A549 (cell line): ENCODE results near the gene NRAP. TPM values are rescaled to one million over a fixed set of nuclear protein-coding genes. Genes with fewer than 3 reads are reported as not detected.

ENCODE experiments used
- ATAC-seq, 2 experiments: fragments of 200-7000 bp in 1 of 2; fragments of >200 bp in 1 of 2; cut with Nextera tagmentation in 1 of 2; cut with Tn5 transposase in 1 of 2; 3 replicates each; pipeline versions ENCODE4 v1.8.0 to v1.9.1; 2018 to 2020; ENCODE audit warnings: mild to moderate bottlenecking in 1 of 2, moderate library complexity in 1 of 2
- CTCF ChIA-PET: fragments of 300-600 bp; sonication (Branson Sonifier 250); formaldehyde crosslinking; extraction: SDS; loops from one replicate; lab custom pipeline; 2021; ENCODE audit warnings: antibody characterized with exemption, inconsistent platforms; lab: Yijun Ruan, JAX
- POLR2A ChIA-PET: fragments of 350-600 bp; formaldehyde crosslinking; extraction: SDS; loops from one replicate; lab custom pipeline; 2021; ENCODE audit warnings: antibody characterized with exemption, inconsistent platforms; lab: Yijun Ruan, JAX
- DNase-seq, 2 experiments: peaks; one replicate each; pipeline versions ENCODE4 v3.0.0 to v3.0.0-alpha.2; 2011 to 2016; ENCODE audit warnings: low read depth in 1 of 2, low spot score in 1 of 2
- FAIRE-seq: peaks from 2 replicates; lab custom pipeline; 2011; peaks lifted over from hg19 to GRCh38; lab: Jason Lieb, UNC
- H3K27ac ChIP-seq, 2 experiments: fragments of >200 bp; sonication (Bioruptor Twin); formaldehyde crosslinking; 3 replicates each; pipeline ENCODE4 v1.5.1; 2016 to 2017
- H3K4me1 ChIP-seq: fragments of >200 bp; sonication (Bioruptor Twin); formaldehyde crosslinking; 3 replicates; pipeline ENCODE4 v1.6.1; 2016
- H3K4me2 ChIP-seq: fragments of >200 bp; sonication (Bioruptor Twin); formaldehyde crosslinking; 3 replicates; pipeline ENCODE4 v1.6.1; 2016
- H3K4me3 ChIP-seq: fragments of >200 bp; sonication (Bioruptor Twin); formaldehyde crosslinking; 3 replicates; pipeline ENCODE4 v1.5.1; 2016
- H3K9me3 ChIP-seq: fragments of >200 bp; sonication (Bioruptor Twin); formaldehyde crosslinking; 3 replicates; pipeline ENCODE4 v1.6.1; 2016
- CBX2 ChIP-seq: fragments of 200-600 bp; sonication (generic); IDR thresholded peaks from 2 replicates; pipeline ENCODE4 v1.6.1; 2016; ENCODE audit warnings: low read depth, mild to moderate bottlenecking, borderline replicate concordance
- CBX8 ChIP-seq: fragments of 200-600 bp; sonication (generic); IDR thresholded peaks from 2 replicates; pipeline ENCODE4 v1.6.1; 2016
- CHD2 ChIP-seq: fragments of 150-350 bp; IDR thresholded peaks from 2 replicates; pipeline ENCODE4 v1.6.1; 2014; ENCODE audit warnings: low read length; ENCODE audit not compliant: partially characterized antibody
- GATA3 ChIP-seq: IDR thresholded peaks from 2 replicates; pipeline ENCODE4 v1.6.1; 2012; ENCODE audit warnings: borderline replicate concordance
- HOXA7 ChIP-seq: fragments of 250-450 bp; sonication (Bioruptor Pico); IDR thresholded peaks from 2 replicates; pipeline ENCODE4 v1.5.0; 2020; ENCODE audit warnings: mild to moderate bottlenecking, moderate library complexity
- HOXB13 ChIP-seq: fragments of 250-450 bp; sonication (Bioruptor Pico); IDR thresholded peaks from 2 replicates; pipeline ENCODE4 v1.5.0; 2020; ENCODE audit warnings: low read depth, mild to moderate bottlenecking, moderate library complexity
- MAFK ChIP-seq: fragments of 450-650 bp; IDR thresholded peaks from 2 replicates; pipeline ENCODE4 v1.6.1; 2014; ENCODE audit not compliant: partially characterized antibody
- MAZ ChIP-seq: fragments of 150-350 bp; IDR thresholded peaks from 2 replicates; pipeline ENCODE4 v1.6.1; 2014; ENCODE audit warnings: antibody characterized with exemption, low read depth, low read length, borderline replicate concordance
- MYC ChIP-seq: IDR thresholded peaks from 2 replicates; pipeline ENCODE4 v1.6.1; 2012; ENCODE audit warnings: mild to moderate bottlenecking, inconsistent platforms, low read length, improper control_type of control experiment, borderline replicate concordance
- POLR2A ChIP-seq: IDR thresholded peaks from 2 replicates; pipeline ENCODE4 v1.6.1; 2012; ENCODE audit warnings: mild to moderate bottlenecking, low read length
- POLR2AphosphoS2 ChIP-seq: conservative IDR thresholded peaks from 2 replicates; pipeline ENCODE4 v1.6.1; 2012; ENCODE audit warnings: low read length, improper control_type of control experiment, inconsistent platforms
- RARB ChIP-seq: fragments of 250-450 bp; sonication (Bioruptor Pico); IDR thresholded peaks from 2 replicates; pipeline ENCODE4 v1.8.0; 2021; ENCODE audit warnings: mild to moderate bottlenecking, moderate library complexity
- SMC3 ChIP-seq: fragments of >200 bp; sonication (Bioruptor Twin); formaldehyde crosslinking; IDR thresholded peaks from 3 replicates; pipeline ENCODE4 v1.6.1; 2018; ENCODE audit warnings: inconsistent platforms
- SREBF2 ChIP-seq: fragments of 450-650 bp; IDR thresholded peaks from 2 replicates; pipeline ENCODE4 v1.6.1; 2014; ENCODE audit warnings: mild to moderate bottlenecking, moderate library complexity
- ZC3H11A ChIP-seq: fragments of 450-650 bp; IDR thresholded peaks from 2 replicates; pipeline ENCODE4 v1.6.1; 2014; ENCODE audit warnings: antibody characterized with exemption, mild to moderate bottlenecking
- ZFP36 ChIP-seq: fragments of 450-650 bp; IDR thresholded peaks from 2 replicates; pipeline ENCODE4 v1.6.1; 2014; ENCODE audit warnings: borderline replicate concordance; ENCODE audit not compliant: partially characterized antibody
- WGBS: methylation state at CpG from one replicate; pipeline ENCODE4 v1.1.6; 2017; ENCODE audit errors: missing lambda C conversion rate; 5-methylcytosine and 5-hydroxymethylcytosine counted together
- polyA minus RNA-seq: library from RNA; depleted of rRNA, polyadenylated mRNA; stranded (reverse); fragments of >200 nt; gene quantifications from 2 replicates; pipeline ENCODE4 v1.2.3, GENCODE V29; 2011; rRNA and poly(A)+ RNA removed
- polyA plus RNA-seq, 4 experiments: library from polyadenylated mRNA; depleted of rRNA in 3 of 4; stranded (reverse); fragments of >200 nt; fragmentation: RNase III in 1 of 4; extraction: RNeasy Plus Mini Kit Qiagen cat#74134 plus additional on column Dnase treatment in 1 of 4; gene quantifications; 2 replicates in 3 of 4; 3 replicates in 1 of 4; pipeline ENCODE4 v1.2.3, GENCODE V29; 2011 to 2017
- TF ChIP-seq, protein P1 (sequence below): fragments of 250-450 bp; sonication (Bioruptor Pico); IDR thresholded peaks from 2 replicates; pipeline ENCODE4 v1.5.0; 2020; ENCODE audit warnings: low read depth, mild to moderate bottlenecking, moderate library complexity

Gene NRAP, protein sequence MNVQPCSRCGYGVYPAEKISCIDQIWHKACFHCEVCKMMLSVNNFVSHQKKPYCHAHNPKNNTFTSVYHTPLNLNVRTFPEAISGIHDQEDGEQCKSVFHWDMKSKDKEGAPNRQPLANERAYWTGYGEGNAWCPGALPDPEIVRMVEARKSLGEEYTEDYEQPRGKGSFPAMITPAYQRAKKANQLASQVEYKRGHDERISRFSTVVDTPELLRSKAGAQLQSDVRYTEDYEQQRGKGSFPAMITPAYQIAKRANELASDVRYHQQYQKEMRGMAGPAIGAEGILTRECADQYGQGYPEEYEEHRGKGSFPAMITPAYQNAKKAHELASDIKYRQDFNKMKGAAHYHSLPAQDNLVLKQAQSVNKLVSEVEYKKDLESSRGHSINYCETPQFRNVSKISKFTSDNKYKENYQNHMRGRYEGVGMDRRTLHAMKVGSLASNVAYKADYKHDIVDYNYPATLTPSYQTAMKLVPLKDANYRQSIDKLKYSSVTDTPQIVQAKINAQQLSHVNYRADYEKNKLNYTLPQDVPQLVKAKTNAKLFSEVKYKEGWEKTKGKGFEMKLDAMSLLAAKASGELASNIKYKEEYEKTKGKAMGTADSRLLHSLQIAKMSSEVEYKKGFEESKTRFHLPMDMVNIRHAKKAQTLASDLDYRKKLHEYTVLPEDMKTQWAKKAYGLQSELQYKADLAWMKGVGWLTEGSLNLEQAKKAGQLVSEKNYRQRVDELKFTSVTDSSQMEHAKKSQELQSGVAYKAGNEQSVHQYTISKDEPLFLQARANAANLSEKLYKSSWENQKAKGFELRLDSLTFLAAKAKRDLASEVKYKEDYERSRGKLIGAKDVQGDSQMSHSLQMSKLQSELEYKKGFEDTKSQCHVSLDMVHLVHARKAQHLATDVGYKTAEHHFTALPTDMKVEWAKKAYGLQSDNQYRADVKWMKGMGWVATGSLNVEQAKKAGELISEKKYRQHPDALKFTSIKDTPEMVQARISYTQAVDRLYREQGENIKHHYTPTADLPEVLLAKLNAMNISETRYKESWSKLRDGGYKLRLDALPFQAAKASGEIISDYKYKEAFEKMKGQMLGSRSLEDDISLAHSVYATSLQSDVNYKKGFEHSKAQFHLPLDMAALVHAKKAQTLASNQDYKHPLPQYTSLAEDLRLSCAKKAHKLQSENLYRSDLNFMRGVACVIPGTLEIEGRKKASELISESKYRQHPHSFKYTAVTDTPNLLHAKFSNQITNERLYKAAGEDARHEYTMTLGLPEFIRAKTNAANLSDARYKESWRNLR (N-terminal part only)
- polyA plus RNA-seq (2011; rRNA removed) (not detected in 2 replicates), polyA plus RNA-seq (2017; fragmentation: RNase III; extraction: RNeasy Plus Mini Kit Qiagen cat#74134 plus additional on column Dnase treatment) (not detected in 3 replicates), polyA minus RNA-seq (not detected in 2 replicates)
- polyA plus RNA-seq (2012; cell fraction: cytosol; rRNA removed), result not detected in 2 replicates
- polyA plus RNA-seq (2012; cell fraction: nucleus; rRNA removed), result not detected in 2 replicates

- ChIA-PET POLR2A (interaction anchor here (0.7 kb wide), 1 partner anchor 439 kb away, joined by 3 read pairs; no protein-coding TSS in a partner anchor), CTCF (interaction anchor here (1.4 to 1.8 kb wide), 2 partner anchors 12 to 16 kb away, joined by 3 to 9 read pairs; partner anchors contain the start of gene CASP7)
- DNase-seq, result no peak
- no peak within 1 kb of the TSS for H3K4me3 ChIP-seq
- no peak for FAIRE-seq
- TF ChIP-seq HOXB13 (CRISPR knock-in tag), result no peak
- H3K4me2 ChIP-seq, result 0 out of 3 replicates have a peak within 1 kb of the TSS, but pooled peaks have one; percentile 20
- 0 out of 3 replicates have a peak, but pooled peaks cover 2% of the 10 kb centered on the region for H3K4me1 ChIP-seq
- H3K27ac ChIP-seq, result no peak within 1 kb of the TSS
- WGBS, result 69% methylated on average over 5 of the region's 5 CpGs
- no peak for ATAC-seq
- H3K9me3 ChIP-seq, result no peaks in the 10 kb centered on the region
Observed at GRCh38 chr10:113663908-113664307, at the start of gene NRAP. TSS of gene NRAP (minus strand) at chr10:113664041. CDS start at chr10:113663882, 159 bp downstream.

DNA sequence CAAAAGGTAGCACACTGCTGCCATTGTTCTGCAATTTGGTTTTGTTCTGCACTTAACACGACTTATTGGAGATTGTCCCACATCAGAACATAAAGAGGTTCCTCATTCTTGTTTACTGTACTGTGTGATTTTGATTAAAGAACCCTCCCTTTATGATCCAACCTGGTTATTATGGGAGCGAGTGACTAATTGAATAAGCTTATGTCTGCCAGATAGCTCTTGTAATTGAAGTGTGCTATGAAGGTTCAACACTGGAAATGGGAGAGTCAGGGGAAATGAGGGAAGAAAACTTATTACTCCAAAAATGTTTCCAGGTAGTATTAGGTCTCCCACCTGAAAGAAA is 49.8 kb upstream of the NRAP start:
- 75% methylated on average over 2 of the region's 2 CpGs for WGBS
- no peak for TF ChIP-seq MAFK
- no peak for TF ChIP-seq ZC3H11A
- TF ChIP-seq SREBF2, result no peak
- TF ChIP-seq GATA3, result no peak
- no peak overlapping the region for H3K4me3 ChIP-seq
- no peak for DNase-seq
- ATAC-seq, result no peak
- CTCF ChIA-PET, result interaction anchor here (2.0 to 3.3 kb wide), 2 partner anchors 8 to 19 kb away, joined by 5 to 13 read pairs; no protein-coding TSS in a partner anchor
- POLR2A ChIA-PET, result no interaction called here
- no peaks in the 10 kb centered on the region for H3K9me3 ChIP-seq
- H3K4me2 ChIP-seq, result no peak overlapping the region
- FAIRE-seq, result no peak
- H3K4me1 ChIP-seq, result peaks cover 14% of the 10 kb centered on the region
- H3K27ac ChIP-seq, result no peak overlapping the region

DNA sequence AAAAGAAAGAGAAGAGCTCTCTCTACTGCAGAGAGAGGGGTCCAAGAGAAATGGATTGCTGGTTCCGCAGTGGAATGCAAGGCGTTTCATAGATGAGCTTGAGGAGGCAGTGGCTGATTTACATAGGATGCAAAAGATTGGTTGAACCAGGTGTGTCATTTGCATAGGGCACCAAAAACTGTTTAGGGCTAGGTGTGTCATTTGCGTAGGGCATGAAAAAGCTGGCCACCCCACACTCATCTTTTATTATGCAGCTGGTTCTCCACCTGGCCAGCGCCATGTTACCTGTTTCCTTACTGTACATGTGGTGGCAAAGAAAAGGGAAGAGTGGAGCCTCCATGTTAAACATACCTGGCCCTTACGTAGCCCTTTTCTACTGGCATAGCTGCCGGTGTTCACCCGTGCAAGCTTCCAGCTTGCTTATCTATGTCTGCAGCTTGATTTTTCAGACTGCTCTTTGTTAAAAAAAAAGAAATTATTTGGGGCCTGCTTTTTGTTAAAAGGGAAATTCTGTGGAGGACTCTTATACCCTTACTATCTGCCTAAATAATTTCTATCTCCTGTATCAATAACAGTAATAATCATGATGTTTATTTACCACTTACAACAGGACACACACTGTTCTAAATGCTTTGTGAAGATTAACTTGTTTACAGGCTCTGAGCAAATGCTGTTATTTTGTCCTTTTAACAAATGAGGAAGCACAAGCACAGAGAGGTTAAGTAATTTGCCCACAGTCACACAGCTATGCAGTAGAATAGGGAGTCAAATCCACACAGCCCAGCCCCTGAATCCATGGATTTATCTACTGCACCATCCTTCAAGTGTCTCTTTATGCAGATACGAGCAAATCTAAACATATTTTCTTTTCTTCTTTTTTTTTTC is 49.2 kb upstream of the NRAP start:
- peak; percentile 63 for FAIRE-seq
- Histone ChIP-seq H3K4me1 (peaks cover 15% of the 10 kb centered on the region), H3K9me3 (no peaks in the 10 kb centered on the region), H3K27ac (no peak overlapping the region), H3K4me3 (no peak overlapping the region), H3K4me2 (no peak overlapping the region)
- 78% methylated on average over 8 of the region's 8 CpGs for WGBS
- TF ChIP-seq ZFP36, result peak; percentile 42
- TF ChIP-seq CBX2, result no peak
- TF ChIP-seq MAFK, result no peak
- no peak for TF ChIP-seq POLR2AphosphoS2
- no peak for TF ChIP-seq POLR2A
- ChIA-PET CTCF (interaction anchor here (0.8 to 3.3 kb wide), 3 partner anchors 8 to 22 kb away, joined by 3 to 13 read pairs (median 5); no protein-coding TSS in a partner anchor), POLR2A (no interaction called here)
- ATAC-seq, result no peak
- DNase-seq, result no peak

DNA sequence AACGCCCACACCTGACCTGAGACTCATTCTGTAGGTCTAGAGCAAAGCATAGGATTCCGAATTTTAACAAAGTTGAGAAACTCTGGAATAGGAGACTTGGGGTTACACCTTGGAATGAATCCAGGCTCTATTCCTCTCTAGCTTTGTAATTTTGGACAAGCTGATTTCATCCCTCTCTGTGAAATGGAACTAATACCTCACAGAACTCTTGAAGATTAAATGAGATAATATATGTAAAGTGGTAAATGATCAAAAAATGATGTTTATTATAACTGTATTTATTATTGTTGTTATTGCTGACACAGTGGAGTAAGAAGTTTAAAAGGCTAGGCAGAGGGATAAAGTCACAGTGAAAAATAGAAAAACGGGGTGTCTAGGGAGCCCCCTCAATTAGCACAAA is 48.2 kb upstream of the NRAP start:
- no peak overlapping the region for H3K27ac ChIP-seq
- no peak for ATAC-seq
- CTCF ChIA-PET, result interaction anchor here (0.8 to 2.0 kb wide), 2 partner anchors 21 to 33 kb away, joined by 4 to 5 read pairs; partner anchors contain the start of gene CASP7
- no peak for TF ChIP-seq CBX8
- no peak for TF ChIP-seq SREBF2
- TF ChIP-seq MAZ, result no peak
- TF ChIP-seq RARB, result no peak
- no peak for TF ChIP-seq SMC3
- no peak for TF ChIP-seq MAFK
- TF ChIP-seq MYC, result no peak
- no peak for TF ChIP-seq HOXB13 (CRISPR knock-in tag)
- TF ChIP-seq, protein P1, sequence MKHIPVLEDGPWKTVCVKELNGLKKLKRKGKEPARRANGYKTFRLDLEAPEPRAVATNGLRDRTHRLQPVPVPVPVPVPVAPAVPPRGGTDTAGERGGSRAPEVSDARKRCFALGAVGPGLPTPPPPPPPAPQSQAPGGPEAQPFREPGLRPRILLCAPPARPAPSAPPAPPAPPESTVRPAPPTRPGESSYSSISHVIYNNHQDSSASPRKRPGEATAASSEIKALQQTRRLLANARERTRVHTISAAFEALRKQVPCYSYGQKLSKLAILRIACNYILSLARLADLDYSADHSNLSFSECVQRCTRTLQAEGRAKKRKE (CRISPR knock-in tag), result no peak
- TF ChIP-seq HOXA7 (CRISPR knock-in tag), result no peak
- no peak for TF ChIP-seq CHD2
- no peak overlapping the region for H3K4me3 ChIP-seq
- H3K9me3 ChIP-seq, result no peaks in the 10 kb centered on the region
- POLR2A ChIA-PET, result no interaction called here
- no peak for DNase-seq
- H3K4me2 ChIP-seq, result no peak overlapping the region
- WGBS, result 84% methylated on average over 3 of the region's 3 CpGs
- FAIRE-seq, result no peak
- peaks cover 15% of the 10 kb centered on the region for H3K4me1 ChIP-seq
